Loucy (cell line): ENCODE measurements around the gene PRCP.

ENCODE experiments used
- CTCF ChIP-seq: fragments of 200-600 bp; sonication (generic); conservative IDR thresholded peaks from 2 replicates; pipeline ENCODE4 v1.5.1; 2014; ENCODE audit warnings: mild to moderate bottlenecking, antibody characterized with exemption, low read length
- EZH2phosphoT487 ChIP-seq: fragments of 200-600 bp; IDR thresholded peaks from 2 replicates; pipeline ENCODE4 v1.6.1; 2018; ENCODE audit warnings: antibody characterized with exemption, mild to moderate bottlenecking, moderate library complexity, borderline replicate concordance

- no peak for TF ChIP-seq CTCF
- no peak for TF ChIP-seq EZH2phosphoT487
Measured at GRCh38 chr11:82896183-82896582, 4.0 kb downstream of the PRCP start.
